ENCODE data around the gene AFAP1.

DNA sequence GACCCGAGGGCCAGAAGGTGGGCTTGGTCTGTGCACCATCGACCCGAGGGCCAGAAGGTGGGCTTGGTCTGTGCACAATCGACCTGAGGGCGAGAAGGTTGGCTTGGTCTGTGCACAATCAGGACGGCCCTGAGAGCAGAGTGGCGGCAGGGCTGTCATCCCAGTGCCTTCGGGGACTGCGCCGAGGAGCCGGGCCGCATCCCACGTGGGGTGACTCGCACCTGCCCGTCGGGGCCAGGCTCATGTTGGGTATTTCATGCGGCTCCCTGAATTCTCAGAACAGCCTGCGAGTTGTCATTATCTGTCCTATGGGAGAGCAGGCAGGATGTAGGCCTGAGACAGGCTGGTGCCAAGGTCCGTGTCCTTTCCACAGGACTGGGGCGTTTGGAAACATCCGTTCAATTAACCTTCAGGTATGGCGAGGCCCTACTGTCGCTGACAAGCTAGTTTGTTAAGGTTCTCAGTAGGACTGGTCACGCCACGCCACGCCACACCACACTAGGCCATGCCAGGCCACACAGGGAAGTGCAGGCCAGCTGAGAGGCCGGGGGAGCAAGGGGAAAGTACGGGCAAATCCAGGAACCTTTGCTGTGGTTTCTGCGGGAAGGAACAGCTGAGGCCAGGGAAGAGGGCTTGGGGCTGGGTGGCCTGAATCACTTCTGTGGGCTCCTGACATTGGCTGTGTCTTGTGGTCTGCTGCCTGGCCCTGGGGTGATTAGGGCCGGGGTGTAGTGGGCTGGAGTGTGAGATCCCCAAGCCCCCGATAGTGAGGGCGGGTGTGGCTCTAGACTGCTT is 182.9 kb downstream of the AFAP1 start:
- TF ChIP-seq, protein P1, sequence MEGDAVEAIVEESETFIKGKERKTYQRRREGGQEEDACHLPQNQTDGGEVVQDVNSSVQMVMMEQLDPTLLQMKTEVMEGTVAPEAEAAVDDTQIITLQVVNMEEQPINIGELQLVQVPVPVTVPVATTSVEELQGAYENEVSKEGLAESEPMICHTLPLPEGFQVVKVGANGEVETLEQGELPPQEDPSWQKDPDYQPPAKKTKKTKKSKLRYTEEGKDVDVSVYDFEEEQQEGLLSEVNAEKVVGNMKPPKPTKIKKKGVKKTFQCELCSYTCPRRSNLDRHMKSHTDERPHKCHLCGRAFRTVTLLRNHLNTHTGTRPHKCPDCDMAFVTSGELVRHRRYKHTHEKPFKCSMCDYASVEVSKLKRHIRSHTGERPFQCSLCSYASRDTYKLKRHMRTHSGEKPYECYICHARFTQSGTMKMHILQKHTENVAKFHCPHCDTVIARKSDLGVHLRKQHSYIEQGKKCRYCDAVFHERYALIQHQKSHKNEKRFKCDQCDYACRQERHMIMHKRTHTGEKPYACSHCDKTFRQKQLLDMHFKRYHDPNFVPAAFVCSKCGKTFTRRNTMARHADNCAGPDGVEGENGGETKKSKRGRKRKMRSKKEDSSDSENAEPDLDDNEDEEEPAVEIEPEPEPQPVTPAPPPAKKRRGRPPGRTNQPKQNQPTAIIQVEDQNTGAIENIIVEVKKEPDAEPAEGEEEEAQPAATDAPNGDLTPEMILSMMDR (IDR thresholded peaks at IDR 0.05; ENCODE audit: insufficient read depth, low read depth, low read length), result no peak
- no peak for TF ChIP-seq EZH2 (IDR thresholded peaks at IDR 0.05; ENCODE audit: insufficient read depth, low read length)

Data from astrocyte (in vitro differentiated cells and primary cell).